HG03354 (cell line): ENCODE results near the gene TEX38.
"Not testable (repeated sequence)": the region's sequence is repeated elsewhere in the genome, so short reads cannot be mapped to it uniquely, and the experiment has no call there.

Experiments used
- ATAC-seq: cut with Tn5 transposase; IDR thresholded peaks from one replicate; pipeline ENCODE4 v1.9.1; 2021; ENCODE audit warnings: mild to moderate bottlenecking; ENCODE audit not compliant: unreplicated experiment, poor library complexity, severe bottlenecking

Gene TEX38

DNA sequence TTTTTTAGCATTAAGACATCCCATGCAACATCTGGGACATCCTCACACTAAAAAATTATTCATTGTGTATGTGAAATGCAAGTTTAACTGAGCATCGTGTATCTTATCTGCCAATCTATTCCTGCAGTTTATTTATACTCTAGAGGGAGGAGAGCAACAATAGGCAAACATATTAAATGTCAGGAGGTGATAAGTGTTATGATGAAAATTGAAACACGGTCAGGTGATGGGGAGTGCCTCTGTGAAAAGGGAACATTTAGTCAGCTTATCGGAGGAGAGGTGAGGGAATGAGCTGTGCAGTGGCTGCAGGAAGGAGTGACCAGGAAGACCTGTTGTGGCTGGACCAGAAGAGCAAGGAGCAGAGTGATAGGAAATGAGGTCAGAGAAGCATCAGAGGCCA lies 48.0 kb downstream of the TEX38 start:
- ATAC-seq, result no peak

- not testable (repeated sequence) for ATAC-seq
These were observed 48.7 kb downstream of the TEX38 start for GRCh38 chr1:46720319-46720718.

- ATAC-seq, result no peak
These were observed 49.5 kb downstream of the TEX38 start for GRCh38 chr1:46721204-46721603.

- no peak for ATAC-seq
These were observed 50.1 kb downstream of the TEX38 start for GRCh38 chr1:46721686-46722205.
